Peyer's patch (tissue), 4 donors: ENCODE data around the gene UBA3. TPM values are rescaled to one million over a fixed set of nuclear protein-coding genes. Genes with fewer than 3 reads are reported as not detected.

Source experiments
- DNase-seq, 3 donors: peaks; one replicate each; pipeline ENCODE4 v3.0.0-alpha.2; 2017 to 2019
- H3K27ac ChIP-seq, 4 donors: fragments of 200-600 bp; sonication (generic); one replicate each; pipeline ENCODE4 v1.5.1; 2016 to 2019
- H3K27me3 ChIP-seq, 2 donors: fragments of 200-600 bp; sonication (generic); one replicate each; pipeline ENCODE4 v1.5.1; 2019
- H3K36me3 ChIP-seq, 3 donors: fragments of 200-600 bp; sonication (generic); one replicate each; pipeline ENCODE4 v1.5.1; 2016 to 2019
- H3K4me1 ChIP-seq, 4 donors: fragments of 200-600 bp; sonication (generic); one replicate each; pipeline ENCODE4 v1.5.1; 2016 to 2019
- H3K4me3 ChIP-seq, 4 donors: fragments of 200-600 bp; sonication (generic); 1 replicate in 3 of 4; 2 replicates in 1 of 4; pipeline ENCODE4 v1.5.1; 2016 to 2019; ENCODE audit warnings: mild to moderate bottlenecking in 1 of 4
- H3K9me3 ChIP-seq, 4 donors: fragments of 200-600 bp; sonication (generic); one replicate each; pipeline ENCODE4 v1.5.1; 2016 to 2019; ENCODE audit warnings: mild to moderate bottlenecking in 1 of 4
- CTCF ChIP-seq, 6 experiments: fragments of 450-650 bp in 4 of 6; fragments of 200-600 bp in 2 of 6; sonication (generic) in 1 of 6; IDR thresholded peaks; one replicate each; pipeline ENCODE4 v1.5.1; 2017 to 2019; ENCODE audit warnings: antibody characterized with exemption in 6 of 6, mild to moderate bottlenecking in 3 of 6, moderate library complexity in 1 of 6
- POLR2A ChIP-seq, 2 donors: fragments of 450-650 bp; IDR thresholded peaks; one replicate each; pipeline ENCODE4 v1.5.1; 2017; ENCODE audit warnings: antibody characterized with exemption in 2 of 2, mild to moderate bottlenecking in 2 of 2, moderate library complexity in 2 of 2
- total RNA-seq, 4 donors: library from RNA; depleted of rRNA; stranded (reverse); fragments of >200 nt; gene quantifications; one replicate each; pipeline ENCODE4 v1.1.0, GENCODE V29; 2016

Gene UBA3
- total RNA-seq, 4 donors from 2014 or later = 28.9 to 64.5 (median 59.8) TPM

DNA sequence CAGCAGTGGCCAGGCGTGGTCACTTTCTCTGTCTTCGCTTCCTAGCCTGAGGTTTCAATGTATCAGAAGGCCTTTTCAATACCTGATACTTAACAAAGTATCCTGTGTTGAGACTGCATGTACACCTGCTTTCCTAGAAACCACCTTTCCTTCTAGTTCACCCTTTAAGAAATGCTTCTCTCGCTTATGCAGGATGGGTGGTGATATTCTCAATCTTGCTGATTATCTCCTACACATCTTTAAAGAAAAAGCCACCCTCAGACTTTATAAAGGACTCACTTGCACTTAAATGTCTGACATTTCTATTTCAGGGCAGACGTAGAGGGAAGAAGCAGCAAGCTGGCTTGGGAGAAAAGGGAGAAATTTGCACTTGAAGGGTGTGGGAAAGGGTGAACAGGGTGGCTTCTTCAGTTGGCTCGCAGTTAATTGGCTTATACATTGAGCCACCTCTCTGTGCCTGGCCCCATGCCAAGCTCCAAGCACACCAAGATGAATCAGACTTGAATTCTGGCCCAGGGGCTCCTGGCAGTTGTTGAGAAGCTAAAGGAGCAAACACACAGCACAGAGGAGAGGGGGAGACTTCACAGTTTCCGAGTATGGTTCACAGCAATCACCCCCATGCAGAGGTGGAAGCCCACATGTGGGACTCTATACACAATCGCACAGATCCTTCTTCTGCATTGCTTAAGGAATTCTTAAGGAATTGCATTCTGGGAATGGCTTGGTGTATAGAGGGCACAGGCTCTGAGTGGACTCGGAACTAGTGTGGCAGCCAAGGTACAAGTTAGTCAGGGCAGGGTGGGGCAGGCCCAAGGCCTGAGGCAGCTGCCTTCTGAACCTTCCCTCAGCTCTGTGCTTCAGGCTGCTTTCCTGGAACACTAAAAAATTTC lies 5.9 kb upstream of the UBA3 start:
- peak; percentile 70 to 95 (median 90) for DNase-seq
- H3K27ac ChIP-seq = peak overlapping the region; percentile 85 to 96 (median 92)
- peak overlapping the region; percentile 56 to 94 (median 82) for H3K4me3 ChIP-seq
- no peaks in the 10 kb centered on the region for H3K27me3 ChIP-seq
- H3K9me3 ChIP-seq = no peaks in the 10 kb centered on the region
- H3K4me1 ChIP-seq = peaks cover 0 to 77% (median 41%) of the 10 kb centered on the region in 4 donors
- H3K36me3 ChIP-seq = no peaks in the 10 kb centered on the region
- TF ChIP-seq CTCF (IDR thresholded peaks at IDR 0.05) (no peak), POLR2A (IDR thresholded peaks at IDR 0.05) (peak; percentile 24 to 60)

GRCh38 chr3:69085168-69085832 lies 5.1 kb upstream of the UBA3 start:
- TF ChIP-seq CTCF (IDR thresholded peaks at IDR 0.05) = no peak
- no peak for TF ChIP-seq POLR2A (IDR thresholded peaks at IDR 0.05)
- Histone ChIP-seq H3K27ac (peak overlapping the region; percentile 85 to 96 (median 92)), H3K4me1 (peaks cover 0 to 75% (median 38%) of the 10 kb centered on the region in 4 donors), H3K36me3 (no peaks in the 10 kb centered on the region), H3K4me3 (peak overlapping the region; percentile 56 to 94 (median 82)), H3K27me3 (no peaks in the 10 kb centered on the region), H3K9me3 (no peaks in the 10 kb centered on the region)
- DNase-seq = peak in 2 of 3 donors; percentile 62 to 64

DNA sequence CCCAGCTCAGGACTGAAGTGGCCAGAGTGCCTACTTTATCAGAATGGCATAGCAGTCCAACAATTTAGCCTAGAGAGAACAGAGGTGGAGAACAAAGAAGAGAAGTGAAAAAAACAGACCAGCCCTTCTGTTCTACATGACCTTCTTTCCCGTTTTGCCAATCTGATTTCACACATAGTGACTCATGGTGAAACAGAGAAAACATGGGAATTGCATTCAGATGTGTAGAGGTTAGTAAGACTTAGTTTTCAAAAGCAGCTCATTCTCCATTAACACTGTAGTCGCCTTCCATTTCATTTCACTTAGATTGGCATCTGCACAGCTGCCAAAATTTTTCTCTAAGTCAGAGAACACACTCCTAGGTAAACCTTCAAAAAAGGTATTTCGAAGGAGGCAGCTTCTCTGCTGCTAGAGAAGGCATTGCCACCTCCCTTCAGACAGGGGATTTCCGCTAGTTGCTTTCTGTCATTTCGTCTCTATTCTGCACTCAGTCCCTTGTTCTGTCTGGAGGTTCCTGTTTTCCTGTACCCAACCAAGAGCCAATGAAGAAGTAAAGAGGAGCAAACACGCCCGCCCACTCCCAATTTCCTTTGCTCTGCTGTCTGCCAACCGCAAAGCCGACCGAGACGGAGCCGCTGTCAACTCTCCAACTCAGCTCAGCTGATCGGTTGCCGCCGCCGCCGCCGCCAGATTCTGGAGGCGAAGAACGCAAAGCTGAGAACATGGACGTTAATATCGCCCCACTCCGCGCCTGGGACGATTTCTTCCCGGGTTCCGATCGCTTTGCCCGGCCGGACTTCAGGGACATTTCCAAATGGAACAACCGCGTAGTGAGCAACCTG lies 4.4 kb upstream of the UBA3 start, which contains the start of gene ARL6IP5:
TSS of gene ARL6IP5 (plus strand) at position 612 of the 842 bp plus-strand sequence. CDS start at position 723, 111 bp downstream.
- Histone ChIP-seq H3K9me3 (no peaks in the 10 kb centered on the region), H3K27me3 (no peaks in the 10 kb centered on the region), H3K4me1 (peaks cover 0 to 70% (median 33%) of the 10 kb centered on the region in 4 donors), H3K4me3 (peak within 1 kb of the TSS; percentile 56 to 94 (median 82)), H3K36me3 (no peaks in the 10 kb centered on the region), H3K27ac (peak within 1 kb of the TSS; percentile 85 to 96 (median 92))
- peak; percentile 93 to 98 (median 96) for DNase-seq
- TF ChIP-seq CTCF (IDR thresholded peaks at IDR 0.05) (no peak), POLR2A (IDR thresholded peaks at IDR 0.05) (peak; percentile 59 to 87)

GRCh38 chr3:69082805-69083204 lies 2.6 kb upstream of the UBA3 start:
- DNase-seq = peak in 2 of 3 donors; percentile 77 to 83
- Histone ChIP-seq H3K27ac (peak overlapping the region in 3 of 4 donors; percentile 9 to 85 (median 54)), H3K36me3 (no peaks in the 10 kb centered on the region), H3K4me3 (no peak overlapping the region), H3K4me1 (peaks cover 0 to 70% (median 23%) of the 10 kb centered on the region in 4 donors), H3K27me3 (no peaks in the 10 kb centered on the region), H3K9me3 (no peaks in the 10 kb centered on the region)
- TF ChIP-seq POLR2A (IDR thresholded peaks at IDR 0.05) (no peak), CTCF (IDR thresholded peaks at IDR 0.05) (no peak)

- Histone ChIP-seq H3K4me1 (peaks cover 0 to 68% (median 21%) of the 10 kb centered on the region in 4 donors), H3K36me3 (no peaks in the 10 kb centered on the region), H3K4me3 (no peak overlapping the region), H3K27me3 (no peaks in the 10 kb centered on the region), H3K27ac (peak overlapping the region in 3 of 4 donors; percentile 54 to 91 (median 85)), H3K9me3 (no peaks in the 10 kb centered on the region)
- no peak for DNase-seq
- TF ChIP-seq POLR2A (IDR thresholded peaks at IDR 0.05) = no peak
- no peak for TF ChIP-seq CTCF (IDR thresholded peaks at IDR 0.05)
These were observed 2.2 kb upstream of the UBA3 start for GRCh38 chr3:69082361-69082760.
